Inferior parietal cortex (tissue), 1 donor: ENCODE results near the gene KLRC2.
A peak's percentile ranks its signal among the peaks of the same experiment; 100 is the strongest.
"Not testable (repeated sequence)": the region's sequence is repeated elsewhere in the genome, so short reads cannot be mapped to it uniquely, and the experiment has no call there.

Source experiments
- DNase-seq: peaks from one replicate; pipeline ENCODE4 v3.0.0-alpha.2; 2016; ENCODE audit errors: extremely low spot score

KLRC2 gene

DNA sequence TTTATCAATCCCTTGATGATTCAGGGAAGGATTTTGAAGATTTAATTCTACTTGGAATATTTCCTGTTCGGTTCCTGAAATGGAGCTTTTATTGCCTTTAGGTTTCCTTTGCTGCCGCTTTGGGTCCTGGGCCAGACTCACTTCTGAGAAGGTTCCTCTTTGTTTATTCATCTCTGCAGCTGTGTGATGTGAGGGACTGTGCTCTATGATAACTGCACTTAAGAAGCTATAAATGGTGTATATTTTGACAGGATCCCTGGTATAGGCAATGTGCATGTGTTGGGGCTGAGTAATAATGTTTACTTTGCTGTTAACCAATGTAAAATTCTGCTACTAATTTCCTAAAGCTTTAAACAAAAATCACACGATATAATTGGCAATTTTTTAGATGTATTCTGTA is at the start of gene KLRC2:
TSS of gene KLRC2 (minus strand) at position 195 of the 400 bp plus-strand sequence. CDS start at position 171, 24 bp downstream.
- DNase-seq, result peak; percentile 27

DNA sequence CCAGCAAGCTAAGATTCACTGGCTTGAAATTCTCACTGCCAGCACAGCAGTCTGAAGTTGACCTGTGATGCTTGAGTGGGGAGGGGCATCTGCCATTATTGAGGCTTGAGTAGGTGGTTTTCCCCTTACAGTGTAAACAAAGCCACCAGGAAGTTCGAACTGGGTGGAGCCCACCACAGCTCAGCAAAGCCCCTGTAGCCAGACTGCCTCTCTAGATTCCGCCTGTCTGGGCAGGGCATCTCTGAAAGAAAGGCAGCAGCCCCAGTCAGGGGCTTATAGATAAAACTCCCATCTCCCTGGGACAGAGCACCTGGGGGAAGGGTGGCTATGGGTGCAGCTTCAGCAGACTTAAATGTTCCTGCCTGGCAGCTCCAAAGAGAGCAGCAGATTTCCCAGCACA is 46.1 kb upstream of the KLRC2 start:
- DNase-seq, result not testable (repeated sequence)

DNA sequence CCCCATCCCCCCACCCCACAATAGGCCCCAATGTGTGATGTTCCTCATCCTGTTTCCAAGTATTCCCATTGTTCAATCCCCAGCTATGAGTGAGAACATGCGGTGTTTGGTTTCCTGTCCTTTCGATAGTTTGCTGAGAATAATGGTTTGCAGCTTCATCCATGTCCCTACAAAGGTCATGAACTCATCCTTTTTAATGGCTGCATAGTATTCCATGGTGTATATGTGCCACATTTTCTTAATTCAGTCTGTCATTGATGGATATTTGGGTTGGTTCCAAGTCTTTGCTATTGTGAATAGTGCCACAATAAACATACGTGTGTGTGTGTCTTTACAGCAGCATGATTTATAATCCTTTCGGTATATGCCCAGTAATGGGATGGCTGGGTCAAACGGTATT is 37.0 kb upstream of the KLRC2 start:
- not testable (repeated sequence) for DNase-seq

DNA sequence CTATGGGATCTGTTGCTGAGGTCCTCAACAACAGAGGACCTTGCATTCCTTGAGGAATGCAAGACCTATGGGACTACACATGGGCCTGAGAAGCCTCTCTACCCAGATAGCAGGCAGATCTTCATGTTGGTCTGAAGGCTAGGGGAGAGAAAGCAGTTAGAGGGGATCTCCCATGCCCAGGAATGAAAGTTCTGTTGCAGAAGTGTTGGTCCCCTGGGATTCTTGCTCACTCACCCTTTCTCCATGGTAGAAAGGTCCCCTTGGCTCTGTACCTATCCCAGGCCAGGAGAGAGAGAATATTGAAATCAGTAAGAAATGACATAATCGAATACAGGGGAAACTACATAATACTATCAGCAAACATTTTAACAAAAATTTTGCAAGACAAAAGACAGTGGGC is 33.9 kb upstream of the KLRC2 start:
- no peak for DNase-seq

DNA sequence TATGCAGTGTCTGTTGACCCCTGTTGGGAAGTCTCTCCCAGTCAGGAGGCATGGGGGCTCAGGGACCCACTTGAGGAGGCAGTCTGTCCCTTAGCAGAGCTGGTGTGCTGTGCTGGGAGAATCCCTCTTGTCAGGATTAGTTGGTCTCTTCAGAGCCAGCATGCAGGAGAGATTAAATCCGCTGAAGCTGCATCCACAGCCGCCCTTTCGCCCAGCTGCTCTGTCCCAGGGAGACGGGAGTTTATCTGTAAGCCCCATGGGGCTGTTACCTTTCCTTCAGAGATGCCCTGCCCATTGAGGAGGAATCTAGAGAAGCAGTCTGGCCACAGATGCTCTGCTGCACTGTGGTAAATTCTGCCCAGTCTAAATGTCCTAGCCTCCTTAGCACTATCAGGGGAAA is 30.5 kb upstream of the KLRC2 start:
- no peak for DNase-seq

DNA sequence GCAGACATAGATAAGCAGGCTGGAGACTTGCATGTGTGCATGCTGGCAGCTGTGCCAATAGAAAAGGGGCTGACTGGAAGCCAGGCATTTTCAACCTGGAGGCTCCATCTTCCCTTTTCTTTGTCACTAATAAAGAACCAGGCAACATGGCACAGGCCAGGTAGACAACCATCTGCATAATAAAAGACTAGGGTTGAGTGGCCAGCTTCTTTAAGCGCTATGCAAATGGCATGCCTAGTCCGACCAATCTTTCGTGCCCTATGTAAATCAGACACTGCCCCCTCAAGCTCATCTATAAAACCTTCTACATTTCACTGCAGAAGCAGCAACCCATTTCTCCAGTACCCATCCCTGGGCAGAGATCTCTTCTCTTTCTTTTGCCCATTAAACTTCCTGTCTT is 21.9 kb upstream of the KLRC2 start:
- DNase-seq, result no peak

DNA sequence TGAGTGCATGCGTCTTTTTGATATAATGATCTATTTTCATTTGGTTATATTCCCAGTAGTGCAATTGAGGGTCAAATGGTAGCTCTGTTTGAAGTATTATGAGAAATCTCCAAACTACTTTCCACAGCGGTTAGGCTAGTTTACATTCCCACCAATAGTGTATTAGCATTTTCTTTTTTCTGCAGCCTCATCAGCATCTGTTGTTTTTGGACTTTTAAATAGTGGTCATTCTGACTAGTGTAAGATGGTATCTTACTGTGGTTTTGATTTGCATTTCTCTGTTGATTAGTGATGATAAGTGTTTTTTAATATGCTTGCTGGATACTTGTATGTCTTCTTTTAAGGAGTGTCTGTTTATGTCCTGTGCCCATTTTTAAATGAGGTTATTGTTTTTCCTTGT is 21.0 kb upstream of the KLRC2 start:
- no peak for DNase-seq

DNA sequence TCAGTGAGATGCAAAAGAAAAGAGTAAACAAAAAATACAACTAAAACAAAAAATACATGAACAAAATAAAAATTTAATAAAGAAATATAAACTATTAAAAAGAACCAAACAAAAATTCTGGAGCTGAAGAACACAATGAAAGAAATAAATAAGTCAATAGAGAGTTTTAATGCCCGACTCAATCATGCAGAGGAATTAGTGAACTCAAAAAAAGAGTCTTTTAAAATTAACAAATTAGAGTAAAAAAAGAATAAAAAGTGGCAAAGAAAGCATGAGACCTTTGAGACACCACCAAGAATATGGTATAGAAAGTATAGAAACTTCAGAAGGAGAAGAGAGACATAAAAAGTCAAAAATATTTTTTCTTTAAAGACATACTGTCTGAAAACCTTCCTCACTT is 20.0 kb upstream of the KLRC2 start:
- DNase-seq, result no peak

DNA sequence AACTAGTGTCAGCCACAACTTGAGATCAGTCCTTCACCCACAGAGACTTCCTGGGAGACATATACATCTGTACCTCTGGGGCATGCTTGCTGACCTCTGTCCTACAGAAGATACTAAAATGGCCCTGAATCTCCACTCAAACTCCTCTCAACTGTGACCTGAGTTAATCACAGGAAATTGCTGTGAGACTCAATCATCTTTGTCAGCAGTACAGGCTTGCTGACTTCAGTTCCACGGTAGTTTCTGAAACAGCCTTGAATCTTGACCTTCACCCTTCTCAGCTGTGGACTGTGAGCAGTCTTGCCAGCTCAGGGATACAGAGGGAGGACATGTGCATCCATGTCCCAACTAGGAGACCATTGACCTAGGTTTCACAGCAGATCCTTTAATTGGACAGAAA is 18.7 kb upstream of the KLRC2 start:
- no peak for DNase-seq

DNA sequence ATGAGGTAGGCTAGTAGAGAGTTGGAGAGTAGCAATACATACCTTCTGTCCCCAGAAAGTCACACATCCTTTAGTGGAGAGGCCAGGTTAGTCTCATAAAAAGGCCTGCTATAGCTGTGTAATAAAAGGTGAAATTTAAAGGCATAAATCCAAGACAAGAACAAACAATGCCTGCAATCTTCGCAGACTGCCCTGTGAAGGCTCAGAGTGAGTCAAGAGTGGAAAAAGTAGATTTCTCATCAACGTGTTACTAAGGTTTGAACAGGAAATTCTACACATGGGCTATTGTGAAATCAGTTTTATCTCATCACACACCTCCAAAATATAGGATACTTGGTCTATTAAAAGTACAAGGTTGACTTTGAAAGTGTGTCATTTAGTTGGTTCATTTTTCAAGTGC is 17.3 kb upstream of the KLRC2 start, which contains the start of gene KLRC1:
TSS of gene KLRC1 (minus strand) at position 222 of the 400 bp plus-strand sequence. CDS start 2,221 bp downstream, outside the sequence.
- no peak for DNase-seq

DNA sequence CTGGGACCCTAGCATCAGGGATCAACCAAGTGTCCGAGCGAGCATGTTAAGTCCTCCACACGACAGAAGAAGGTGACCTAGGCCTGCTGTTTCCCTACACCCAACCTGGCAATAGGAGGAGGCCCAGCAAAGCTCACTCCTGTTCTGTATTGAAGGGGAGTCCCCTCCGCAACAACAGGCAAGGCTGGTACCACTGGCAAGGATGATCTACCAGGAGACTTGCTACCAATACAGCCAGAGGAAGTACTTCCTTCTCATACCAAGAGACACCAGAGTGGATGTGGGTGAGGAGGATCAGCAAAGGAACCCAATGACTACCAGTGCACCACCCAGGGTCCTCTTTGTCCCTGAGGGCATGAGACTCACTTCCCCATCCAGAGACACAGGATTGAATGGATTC is 12.4 kb upstream of the KLRC2 start:
- no peak for DNase-seq

DNA sequence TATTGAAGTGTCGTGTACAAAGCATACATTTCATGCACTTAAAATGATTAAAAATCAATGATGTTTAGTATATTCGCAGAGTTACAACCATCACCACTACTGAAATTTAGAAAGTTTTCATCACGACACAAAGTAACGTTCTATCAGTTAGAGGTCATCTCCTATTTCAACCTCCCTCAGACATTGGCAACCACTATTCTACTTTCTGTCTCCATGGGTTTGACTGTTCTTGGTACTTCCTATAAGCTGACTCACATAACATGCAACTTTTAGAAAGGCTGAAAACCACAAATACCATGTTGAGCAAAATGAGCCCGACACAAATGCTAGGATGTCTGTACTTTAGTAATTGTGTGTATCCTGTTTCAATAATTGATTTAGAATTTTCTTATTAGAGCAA is 10.2 kb upstream of the KLRC2 start:
- DNase-seq, result not testable (repeated sequence)

DNA sequence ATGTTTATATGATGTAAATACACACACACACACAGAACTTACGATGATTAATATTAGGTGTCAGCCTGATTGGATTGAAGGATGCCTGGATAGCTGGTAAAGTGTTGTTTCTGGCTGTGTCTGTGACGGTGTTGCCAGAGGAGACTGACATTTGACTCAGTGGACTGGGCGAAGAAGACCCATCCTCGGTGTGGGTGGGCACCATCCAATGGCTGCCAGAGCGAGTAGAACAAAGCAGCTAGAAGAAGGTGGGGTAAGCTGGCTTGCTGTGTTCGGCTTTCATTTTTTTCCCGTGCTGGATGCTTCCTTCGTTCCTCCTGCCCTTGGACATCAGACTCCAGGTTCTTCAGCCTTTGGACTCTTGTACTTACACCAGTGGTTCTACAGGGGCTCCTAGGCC is 5.3 kb upstream of the KLRC2 start:
- not testable (repeated sequence) for DNase-seq

DNA sequence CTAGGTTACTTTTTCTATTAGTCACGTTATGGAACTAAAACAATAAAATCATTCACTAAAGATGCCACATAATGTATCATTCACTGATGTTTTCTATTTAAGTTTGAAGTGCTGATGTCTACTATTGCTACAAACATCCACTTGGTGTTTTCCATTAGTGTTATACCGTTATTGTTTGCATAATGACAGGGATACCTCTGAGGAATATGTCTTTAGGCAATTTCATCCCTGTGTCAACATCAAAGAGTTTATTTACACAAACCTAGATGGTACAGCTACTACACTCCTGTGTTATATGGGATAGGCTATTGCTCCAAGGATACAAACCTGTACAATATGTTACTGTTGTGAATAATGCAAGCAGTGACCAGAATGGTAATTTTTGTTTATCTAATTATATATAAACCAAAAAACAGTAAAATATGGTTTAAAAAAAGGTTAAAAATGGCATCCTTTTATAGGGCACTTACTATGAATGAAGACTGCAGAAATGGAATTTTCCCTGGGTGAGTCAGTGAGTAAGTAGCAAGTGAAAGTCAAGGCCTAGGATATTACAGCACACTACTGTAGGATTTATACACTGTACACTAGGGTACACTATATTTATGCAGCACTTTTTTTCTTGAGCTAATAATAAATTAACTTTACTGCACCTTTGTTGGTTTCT is 3.9 kb upstream of the KLRC2 start:
- DNase-seq, result not testable (repeated sequence)

DNA sequence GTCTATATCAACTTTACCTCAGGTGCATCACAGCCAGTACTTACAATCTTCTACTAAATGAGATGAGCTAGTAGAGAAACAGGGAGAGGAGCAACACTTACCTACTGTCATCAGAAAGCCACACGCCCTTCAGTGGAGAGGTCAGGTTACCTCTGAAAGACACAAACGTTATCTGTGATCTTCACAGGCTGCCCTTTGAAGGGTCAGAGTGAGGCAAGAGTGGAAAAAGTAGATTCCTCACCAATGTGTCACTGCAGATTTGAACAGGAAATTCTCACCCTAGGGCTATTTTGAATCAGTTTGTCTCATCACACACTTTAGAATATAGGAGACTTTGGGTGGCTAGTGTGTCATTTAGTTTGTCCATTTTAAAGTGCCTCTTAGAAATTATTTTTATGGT is 1.8 kb upstream of the KLRC2 start:
- not testable (repeated sequence) for DNase-seq

DNA sequence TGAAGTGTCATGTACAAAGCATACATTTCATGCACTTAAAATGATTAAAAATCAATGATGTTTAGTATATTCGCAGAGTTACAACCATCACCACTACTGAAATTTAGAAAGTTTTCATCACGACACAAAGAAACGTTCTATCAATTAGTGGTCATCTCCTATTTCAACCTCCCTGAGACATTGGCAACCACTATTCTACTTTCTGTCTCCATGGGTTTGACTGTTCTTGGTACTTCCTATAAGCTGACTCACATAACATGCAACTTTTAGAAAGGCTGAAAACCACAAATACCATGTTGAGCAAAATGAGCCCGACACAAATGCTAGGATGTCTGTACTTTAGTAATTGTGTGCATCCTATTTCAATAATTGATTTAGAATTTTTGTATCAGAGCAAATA is 5.2 kb downstream of the KLRC2 start:
- not testable (repeated sequence) for DNase-seq

DNA sequence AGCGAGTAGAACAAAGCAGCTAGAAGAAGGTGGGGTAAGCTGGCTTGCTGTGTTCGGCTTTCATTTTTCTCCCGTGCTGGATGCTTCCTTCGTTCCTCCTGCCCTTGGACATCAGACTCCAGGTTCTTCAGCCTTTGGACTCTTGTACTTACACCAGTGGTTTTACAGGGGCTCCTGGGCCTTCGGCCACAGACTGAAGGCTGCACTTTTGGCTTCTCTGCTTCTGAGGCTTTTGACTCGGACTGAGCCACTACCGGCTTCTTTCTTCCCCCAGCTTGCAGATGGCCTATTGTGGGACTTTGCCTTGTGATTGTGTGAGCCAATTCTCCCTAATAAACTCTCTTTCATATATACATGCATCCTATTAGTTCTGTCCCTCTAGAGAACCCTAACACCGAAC is 9.9 kb downstream of the KLRC2 start:
- DNase-seq, result not testable (repeated sequence)

DNA sequence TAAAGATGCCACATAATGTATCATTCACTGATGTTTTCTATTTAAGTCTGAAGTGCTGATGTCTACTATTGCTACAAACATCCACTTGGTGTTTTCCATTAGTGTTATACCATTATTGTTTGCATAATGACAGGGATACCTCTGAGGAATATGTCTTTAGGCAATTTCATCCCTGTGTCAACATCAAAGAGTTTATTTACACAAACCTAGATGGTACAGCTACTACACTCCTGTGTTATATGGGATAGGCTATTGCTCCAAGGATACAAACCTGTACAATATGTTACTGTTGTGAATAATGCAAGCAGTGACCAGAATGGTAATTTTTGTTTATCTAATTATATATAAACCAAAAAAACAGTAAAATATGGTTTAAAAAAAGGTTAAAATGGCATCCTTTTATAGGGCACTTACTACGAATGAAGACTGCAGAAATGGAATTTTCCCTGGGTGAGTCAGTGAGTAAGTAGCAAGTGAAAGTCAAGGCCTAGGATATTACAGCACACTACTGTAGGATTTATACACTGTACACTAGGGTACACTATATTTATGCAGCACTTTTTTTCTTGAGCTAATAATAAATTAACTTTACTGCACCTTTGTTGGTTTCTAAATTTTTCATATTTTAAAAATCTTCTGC is 11.4 kb downstream of the KLRC2 start:
- not testable (repeated sequence) for DNase-seq

DNA sequence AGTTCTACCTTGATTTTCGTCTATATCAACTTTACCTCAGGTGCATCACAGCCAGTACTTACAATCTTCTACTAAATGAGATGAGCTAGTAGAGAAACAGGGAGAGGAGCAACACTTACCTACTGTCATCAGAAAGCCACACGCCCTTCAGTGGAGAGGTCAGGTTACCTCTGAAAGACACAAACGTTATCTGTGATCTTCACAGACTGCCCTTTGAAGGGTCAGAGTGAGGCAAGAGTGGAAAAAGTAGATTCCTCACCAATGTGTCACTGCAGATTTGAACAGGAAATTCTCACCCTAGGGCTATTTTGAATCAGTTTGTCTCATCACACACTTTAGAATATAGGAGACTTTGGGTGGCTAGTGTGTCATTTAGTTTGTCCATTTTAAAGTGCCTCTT is 13.7 kb downstream of the KLRC2 start:
- not testable (repeated sequence) for DNase-seq

DNA sequence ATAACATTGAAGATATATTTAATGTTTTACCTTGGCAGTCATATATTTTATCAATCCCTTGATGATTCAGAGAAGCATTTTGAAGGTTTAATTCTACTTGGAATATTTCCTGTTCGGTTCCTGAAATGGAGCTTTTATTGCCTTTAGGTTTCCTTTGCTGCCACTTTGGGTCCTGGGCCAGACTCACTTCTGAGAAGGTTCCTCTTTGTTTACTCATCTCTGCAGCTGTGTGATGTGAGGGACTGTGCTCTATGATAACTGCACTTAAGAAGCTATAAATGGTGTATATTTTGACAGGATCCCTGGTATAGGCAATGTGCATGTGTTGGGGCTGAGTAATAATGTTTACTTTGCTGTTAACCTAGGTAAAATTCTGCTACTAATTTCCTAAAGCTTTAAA is 15.5 kb downstream of the KLRC2 start, which contains the start of gene KLRC3:
TSS of gene KLRC3 (minus strand) at position 262 of the 400 bp plus-strand sequence. CDS start at position 217, 45 bp downstream.
- DNase-seq, result not testable (repeated sequence)

DNA sequence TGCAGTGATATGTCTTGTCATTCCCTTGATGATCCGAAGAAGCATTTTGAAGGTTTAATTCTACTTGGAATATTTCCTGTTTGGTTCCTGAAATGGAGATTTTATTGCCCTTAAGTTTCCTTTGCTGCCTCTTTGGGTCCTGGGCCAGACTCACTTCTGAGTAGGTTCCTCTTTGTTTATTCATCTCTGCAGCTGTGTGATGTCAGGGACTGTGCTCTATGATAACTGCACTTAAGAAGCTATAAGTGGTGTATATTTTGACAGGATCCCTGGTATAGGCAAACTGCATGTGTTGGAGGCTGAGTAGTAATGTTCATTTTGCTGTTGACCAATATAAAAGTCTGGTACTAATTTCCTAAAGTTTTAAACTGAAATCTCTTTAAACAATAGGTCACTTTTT is 26.4 kb downstream of the KLRC2 start, which contains the start of gene KLRC4:
TSS of gene KLRC4 (minus strand) at position 366 of the 400 bp plus-strand sequence. CDS start at position 184, 182 bp downstream.
- DNase-seq, result no peak

DNA sequence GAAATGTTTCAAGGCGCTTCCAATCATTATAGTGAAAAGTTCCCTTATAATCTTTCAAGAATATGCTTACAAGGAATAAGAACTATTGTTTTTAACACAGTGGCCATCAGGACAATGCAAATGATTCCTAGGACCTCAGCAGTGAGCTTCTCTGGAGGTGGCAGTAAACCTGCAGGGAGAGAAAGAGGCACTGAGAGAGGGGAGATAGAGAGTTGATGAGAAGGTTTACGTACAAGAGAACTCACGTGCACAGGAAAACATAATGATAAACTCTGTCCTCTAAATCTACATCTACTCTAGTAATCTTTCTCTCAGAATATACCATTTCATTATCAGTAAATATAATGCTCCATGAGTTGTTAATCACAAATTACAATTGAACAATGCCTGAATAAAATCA is 27.0 kb downstream of the KLRC2 start:
- DNase-seq, result no peak

DNA sequence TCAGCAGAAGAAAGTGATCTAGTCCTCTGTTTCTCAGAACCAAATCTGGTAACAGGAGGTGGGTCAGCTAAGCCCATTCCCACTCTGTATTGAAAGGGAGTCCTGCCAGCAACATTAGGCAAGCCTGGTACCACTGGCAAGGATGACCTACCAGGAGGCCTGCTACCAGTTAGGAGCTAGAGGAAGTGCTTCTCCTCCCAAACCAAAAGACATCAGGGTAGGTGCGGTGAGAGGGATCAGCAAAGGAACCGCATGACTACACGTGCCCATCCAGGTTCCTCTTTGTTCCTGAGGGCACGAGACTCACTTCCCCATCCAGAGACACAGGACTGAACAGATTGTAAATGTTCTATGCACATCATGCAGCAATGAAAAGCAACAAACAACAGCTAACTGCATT is 29.1 kb downstream of the KLRC2 start:
- no peak for DNase-seq
